B cell (primary cell): Measurements from ENCODE around the gene PINLYP. TPM values are rescaled to one million over a fixed set of nuclear protein-coding genes. Genes with fewer than 3 reads are reported as not detected.

Experiments
- ATAC-seq: fragments of 200-7000 bp; cut with Tn5 transposase; one replicate; pipeline ENCODE4 v1.10.0; 2021; ENCODE audit warnings: low read depth, mild to moderate bottlenecking, moderate number of reproducible peaks, moderate library complexity
- CTCF ChIA-PET: fragments of 350-600 bp; sonication (Branson Sonifier 250); formaldehyde crosslinking; loops from one replicate; lab custom pipeline; 2021; ENCODE audit warnings: antibody characterized with exemption, inconsistent platforms; lab: Charles Lee
- POLR2A ChIA-PET: fragments of 350-600 bp; sonication (Branson Sonifier 250); formaldehyde crosslinking; loops from one replicate; lab custom pipeline; 2021; ENCODE audit warnings: antibody characterized with exemption; lab: Charles Lee
- DNase-seq: peaks from one replicate; pipeline ENCODE4 v3.0.0; 2013
- H2AFZ ChIP-seq: 2 replicates; pipeline ENCODE4 v1.6.1; 2012; ENCODE audit warnings: mild to moderate bottlenecking, low read depth, low read length; ENCODE audit not compliant: insufficient read depth, poor library complexity, severe bottlenecking
- H3K27ac ChIP-seq, 2 donors: 1 replicate in 1 of 2; 2 replicates in 1 of 2; pipeline ENCODE4 v1.5.1; 2012 to 2013; ENCODE audit warnings: low read length in 2 of 2, mild to moderate bottlenecking in 2 of 2, moderate library complexity in 1 of 2
- H3K27me3 ChIP-seq, 4 experiments: fragments of 200-600 bp in 1 of 4; sonication (generic) in 1 of 4; replicated peaks in 1 of 4; 1 replicate in 2 of 4; 2 replicates in 2 of 4; pipeline versions ENCODE4 v1.6.1 to v1.7.0; 2013 to 2016; ENCODE audit warnings: low read length in 3 of 4, mild to moderate bottlenecking in 2 of 4, mixed read lengths in 1 of 4, moderate library complexity in 1 of 4; ENCODE audit not compliant: insufficient read depth in 4 of 4, control insufficient read depth in 3 of 4; ENCODE audit errors: control extremely low read depth in 1 of 4
- H3K36me3 ChIP-seq, 2 experiments: replicated peaks in 1 of 2; 1 replicate in 1 of 2; 2 replicates in 1 of 2; pipeline versions ENCODE4 v1.6.1 to v1.7.1; 2013; ENCODE audit warnings: low read length in 1 of 2; ENCODE audit not compliant: insufficient read depth in 2 of 2, control insufficient read depth in 1 of 2; ENCODE audit errors: control extremely low read depth in 1 of 2, extremely low read depth in 1 of 2
- H3K4me1 ChIP-seq, 2 donors: fragments of 200-600 bp in 1 of 2; sonication (generic) in 1 of 2; 1 replicate in 1 of 2; 2 replicates in 1 of 2; pipeline versions ENCODE4 v1.5.1 to v1.6.1; 2013 to 2017; ENCODE audit warnings: low read length in 2 of 2; ENCODE audit not compliant: control insufficient read depth in 2 of 2, insufficient read depth in 2 of 2
- H3K4me2 ChIP-seq: replicated peaks from 2 replicates; pipeline ENCODE3; 2012; ENCODE audit warnings: mild to moderate bottlenecking, low read depth, low read length; ENCODE audit not compliant: poor library complexity, severe bottlenecking
- H3K4me3 ChIP-seq, 5 experiments: fragments of 200-600 bp in 1 of 5; sonication (generic) in 1 of 5; 1 replicate in 3 of 5; 2 replicates in 2 of 5; pipeline versions ENCODE4 v1.5.1 to v1.7.0; 2011 to 2016; ENCODE audit warnings: low read length in 4 of 5, mild to moderate bottlenecking in 4 of 5, low read depth in 2 of 5, control low read depth in 1 of 5, moderate library complexity in 1 of 5; ENCODE audit not compliant: insufficient read depth in 1 of 5; ENCODE audit errors: control extremely low read depth in 1 of 5, extremely low read depth in 1 of 5
- H3K79me2 ChIP-seq: fragments of 200-600 bp; sonication (generic); one replicate; pipeline ENCODE4 v1.6.0; 2016; ENCODE audit warnings: low read length; ENCODE audit not compliant: control insufficient read depth, insufficient read depth
- H3K9ac ChIP-seq: fragments of 200-600 bp; sonication (generic); 2 replicates; pipeline ENCODE4 v1.6.1; 2017; ENCODE audit warnings: mild to moderate bottlenecking, low read length, moderate library complexity
- H3K9me3 ChIP-seq, 3 donors: one replicate each; pipeline versions ENCODE4 v1.6.1 to v1.7.1; 2013; ENCODE audit warnings: low read length in 2 of 3; ENCODE audit not compliant: control insufficient read depth in 2 of 3, insufficient read depth in 1 of 3; ENCODE audit errors: control extremely low read depth in 1 of 3
- H4K20me1 ChIP-seq: 2 replicates; pipeline ENCODE4 v1.6.0; 2012; ENCODE audit warnings: mild to moderate bottlenecking, low read length; ENCODE audit not compliant: insufficient read depth, control insufficient read depth, poor library complexity, severe bottlenecking
- H3K27ac Mint-ChIP-seq: one replicate; pipeline ENCODE4 v1.8.0; 2021; ENCODE audit warnings: mixed read lengths
- H3K27me3 Mint-ChIP-seq: one replicate; pipeline ENCODE4 v1.8.0; 2021; ENCODE audit warnings: mixed read lengths
- H3K4me1 Mint-ChIP-seq: one replicate; pipeline ENCODE4 v1.8.0; 2021; ENCODE audit warnings: mixed read lengths
- H3K4me3 Mint-ChIP-seq: one replicate; pipeline ENCODE4 v1.8.0; 2021; ENCODE audit warnings: mixed read lengths
- H3K9me3 Mint-ChIP-seq: one replicate; pipeline ENCODE4 v1.8.0; 2022; ENCODE audit warnings: mixed read lengths; ENCODE audit not compliant: insufficient read depth
- CTCF ChIP-seq: fragments of 200-600 bp; IDR thresholded peaks from one replicate; pipeline ENCODE4 v1.8.0; 2022; ENCODE audit warnings: antibody characterized with exemption, mild to moderate bottlenecking
- EZH2 ChIP-seq: IDR thresholded peaks from 2 replicates; pipeline ENCODE4 v1.6.1; 2012; ENCODE audit warnings: borderline replicate concordance, low read depth, mild to moderate bottlenecking, moderate library complexity, low read length; ENCODE audit not compliant: insufficient read depth, poor library complexity, severe bottlenecking
- WGBS: methylation state at CpG from one replicate; pipeline ENCODE4 v1.1.5; 2013; ENCODE audit warnings: missing lambda C conversion rate; ENCODE audit not compliant: insufficient coverage; 5-methylcytosine and 5-hydroxymethylcytosine counted together
- intact Hi-C: fragments of 100-400 bp; cut with micrococcal nuclease; formaldehyde crosslinking; loops from one replicate; pipeline ENCODE4 v1.10.0; 2022
- polyA plus RNA-seq: library from polyadenylated mRNA; depleted of rRNA; stranded (reverse); fragments of >200 nt; gene quantifications from 2 replicates; pipeline ENCODE4 v1.2.3, GENCODE V29; 2012
- total RNA-seq, 2 donors: library from RNA; stranded (reverse); fragments of 120-200 nt in 1 of 2; gene quantifications; 1 replicate in 1 of 2; 2 replicates in 1 of 2; pipeline versions ENCODE4 v1.2.3 to v1.2.4, GENCODE V29; 2013 to 2022

The PINLYP gene
- total and polyA plus RNA-seq, 2 donors (not counting 1 experiment from before 2014, with no cell fraction given): 2.0 to 2.9 TPM

GRCh38 chr19:43612374-43612773 lies 36.8 kb downstream of the PINLYP start:
- Mint-ChIP-seq H3K4me1 (peaks cover 5% of the 10 kb centered on the region), H3K9me3 (no peaks in the 10 kb centered on the region), H3K4me3 (no peak overlapping the region), H3K27me3 (no peaks in the 10 kb centered on the region), H3K27ac (no peak overlapping the region)
- Histone ChIP-seq H3K4me1 (peaks cover 3 to 6% of the 10 kb centered on the region in 2 donors), H3K79me2 (peaks cover 36% of the 10 kb centered on the region), H3K4me3 (no peak overlapping the region), H3K9ac (no peak overlapping the region), H2AFZ (no peak overlapping the region), H4K20me1 (peaks cover 6% of the 10 kb centered on the region), H3K27me3 (no peaks in the 10 kb centered on the region), H3K9me3 (no peaks in the 10 kb centered on the region), H3K36me3 (peaks cover 0 to 26% of the 10 kb centered on the region in 2 experiments), H3K27ac (no peak overlapping the region), H3K4me2 (no peak overlapping the region)
- ChIA-PET POLR2A (no interaction called here), CTCF (no interaction called here)
- ATAC-seq (no peak), DNase-seq (no peak)
- TF ChIP-seq CTCF: no peak
- no peak for TF ChIP-seq EZH2
- intact Hi-C loops: no loop called here
- WGBS: 98% methylated on average over 10 of the region's 12 CpGs

DNA sequence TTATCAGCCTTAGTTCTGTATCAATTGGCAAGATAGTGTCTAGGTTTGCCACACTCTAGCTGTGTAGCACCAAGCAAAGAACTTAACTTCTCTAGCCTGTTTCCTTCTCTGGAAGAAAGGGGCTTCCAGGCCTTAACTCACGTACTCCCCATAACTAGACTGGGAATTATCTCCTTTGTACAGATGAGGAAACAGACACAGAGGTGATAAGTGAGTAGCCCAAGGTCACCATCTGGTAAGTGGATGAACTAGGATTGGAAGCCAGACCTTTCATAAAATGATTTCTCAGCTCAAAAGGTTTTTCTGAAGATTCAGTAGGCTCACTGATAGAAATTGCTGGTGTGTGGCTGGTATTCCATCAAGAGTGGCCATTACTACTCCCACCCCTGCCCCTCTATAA lies 40.7 kb downstream of the PINLYP start:
- H3K27me3 Mint-ChIP-seq: no peaks in the 10 kb centered on the region
- H3K4me1 ChIP-seq: peaks cover 14 to 15% of the 10 kb centered on the region in 2 donors
- POLR2A ChIA-PET: no interaction called here
- no peak overlapping the region for H3K4me2 ChIP-seq
- no peak overlapping the region for H3K9ac ChIP-seq
- no peak overlapping the region for H3K4me3 ChIP-seq
- intact Hi-C loops: no loop called here
- TF ChIP-seq EZH2 (no peak), CTCF (no peak)
- no peak overlapping the region for H3K27ac Mint-ChIP-seq
- H3K4me3 Mint-ChIP-seq: no peak overlapping the region
- H3K79me2 ChIP-seq: peaks cover 44% of the 10 kb centered on the region
- CTCF ChIA-PET: no interaction called here
- peaks cover 22% of the 10 kb centered on the region for H3K4me1 Mint-ChIP-seq
- WGBS: no CpG with 5 or more reads among the region's 1 CpG
- peaks cover 0 to 4% (median 0%) of the 10 kb centered on the region in 3 donors for H3K9me3 ChIP-seq
- H2AFZ ChIP-seq: no peak overlapping the region
- peaks cover 0 to 24% of the 10 kb centered on the region in 2 experiments for H3K36me3 ChIP-seq
- no peak for DNase-seq
- no peak for ATAC-seq
- no peaks in the 10 kb centered on the region for H3K9me3 Mint-ChIP-seq
- peaks cover 14% of the 10 kb centered on the region for H4K20me1 ChIP-seq
- no peaks in the 10 kb centered on the region for H3K27me3 ChIP-seq
- H3K27ac ChIP-seq: no peak overlapping the region
